Measurements from ENCODE around the gene PPM1H. TPM values are rescaled to one million over a fixed set of nuclear protein-coding genes. Genes with fewer than 3 reads are reported as not detected.
"Not testable (repeated sequence)": the region's sequence is repeated elsewhere in the genome, so short reads cannot be mapped to it uniquely, and the experiment has no call there.

The PPM1H gene
- polyA plus RNA-seq, 1 donor, result 20.0 TPM

DNA sequence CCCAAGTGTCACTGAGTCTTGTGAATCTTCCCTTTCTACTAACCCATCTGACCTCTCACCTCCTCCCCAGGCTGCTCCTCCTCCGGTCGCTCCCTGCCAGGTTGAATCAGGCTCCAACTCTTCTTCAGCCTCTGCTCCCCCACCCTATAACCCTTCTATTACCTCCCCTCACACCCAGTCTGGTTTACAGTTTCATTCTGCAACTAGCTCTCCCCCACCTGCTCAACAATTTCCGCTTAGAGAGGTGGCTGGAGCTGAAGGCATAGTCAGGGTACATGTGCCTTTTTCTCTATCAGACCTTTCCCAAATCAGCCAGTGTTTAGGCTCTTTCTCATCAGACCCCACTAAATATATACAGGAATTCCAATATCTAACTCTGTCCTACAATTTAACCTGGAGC, 174.6 kb downstream of the PPM1H start:
- H3K36me3 ChIP-seq (ENCODE audit: control insufficient read depth, insufficient read depth, low read length); H3K27me3 ChIP-seq (ENCODE audit: control insufficient read depth, insufficient read depth, low read length); H3K4me3 ChIP-seq (ENCODE audit: low read length); H3K9me3 ChIP-seq (ENCODE audit: control insufficient read depth, low read depth, low read length): not testable (repeated sequence)
- peak overlapping the region; percentile 71 for H3K27ac ChIP-seq (ENCODE audit: low read length)
- WGBS (ENCODE audit: insufficient coverage, low lambda C conversion rate), result no CpG with 5 or more reads among the region's 3 CpGs
- peaks cover 40% of the 10 kb centered on the region for H3K4me1 ChIP-seq (ENCODE audit: control insufficient read depth, insufficient read depth, low read length)
- DNase-seq, result peak in 1 of 2 donors; percentile 39

- peaks cover 4% of the 10 kb centered on the region for H3K36me3 ChIP-seq (ENCODE audit: control insufficient read depth, insufficient read depth, low read length)
- WGBS (ENCODE audit: insufficient coverage, low lambda C conversion rate), result no CpG with 5 or more reads among the region's 1 CpG
- no peak overlapping the region for H3K27ac ChIP-seq (ENCODE audit: low read length)
- no peak overlapping the region for H3K4me3 ChIP-seq (ENCODE audit: low read length)
- no peaks in the 10 kb centered on the region for H3K27me3 ChIP-seq (ENCODE audit: control insufficient read depth, insufficient read depth, low read length)
- no peak for DNase-seq
- no peaks in the 10 kb centered on the region for H3K9me3 ChIP-seq (ENCODE audit: control insufficient read depth, low read depth, low read length)
- peaks cover 31% of the 10 kb centered on the region for H3K4me1 ChIP-seq (ENCODE audit: control insufficient read depth, insufficient read depth, low read length)
Observed at GRCh38 chr12:62758216-62758615, 176.7 kb downstream of the PPM1H start.

DNA sequence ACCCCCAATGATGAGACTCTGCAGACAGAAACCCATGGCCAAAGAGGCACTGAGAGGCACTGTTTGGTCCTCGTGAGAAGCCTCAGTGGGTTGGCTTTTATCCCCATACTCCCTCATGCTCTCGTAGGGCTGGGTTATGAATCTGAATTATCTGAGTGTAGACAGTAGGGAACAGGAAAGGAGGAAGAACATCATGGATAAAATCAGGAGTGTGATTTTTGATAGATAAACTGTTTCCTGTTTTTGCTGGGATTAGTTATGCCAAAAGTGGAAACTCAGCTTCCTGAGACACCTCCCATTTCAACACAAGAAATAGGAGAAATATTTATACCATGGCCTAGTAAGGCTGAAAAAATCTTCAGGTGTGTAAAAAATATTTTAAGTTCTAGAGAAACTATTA, 177.9 kb downstream of the PPM1H start:
- no peak overlapping the region for H3K4me3 ChIP-seq (ENCODE audit: low read length)

GRCh38 chr12:62754706-62755105, 180.2 kb downstream of the PPM1H start:
- Histone ChIP-seq H3K9me3 (ENCODE audit: control insufficient read depth, low read depth, low read length) (no peaks in the 10 kb centered on the region), H3K36me3 (ENCODE audit: control insufficient read depth, insufficient read depth, low read length) (peaks cover 4% of the 10 kb centered on the region), H3K27ac (ENCODE audit: low read length) (no peak overlapping the region), H3K4me3 (ENCODE audit: low read length) (no peak overlapping the region), H3K27me3 (ENCODE audit: control insufficient read depth, insufficient read depth, low read length) (no peaks in the 10 kb centered on the region), H3K4me1 (ENCODE audit: control insufficient read depth, insufficient read depth, low read length) (no peaks in the 10 kb centered on the region)
- 75% methylated on average over 1 of the region's 5 CpGs for WGBS (ENCODE audit: insufficient coverage, low lambda C conversion rate)
- no peak for DNase-seq

More for the DNA sequence above, 177.9 kb downstream of the PPM1H start:
- H3K4me1 ChIP-seq (ENCODE audit: control insufficient read depth, insufficient read depth, low read length), result peaks cover 19% of the 10 kb centered on the region
- H3K27ac ChIP-seq (ENCODE audit: low read length), result no peak overlapping the region
- no peaks in the 10 kb centered on the region for H3K9me3 ChIP-seq (ENCODE audit: control insufficient read depth, low read depth, low read length)
- H3K27me3 ChIP-seq (ENCODE audit: control insufficient read depth, insufficient read depth, low read length), result no peaks in the 10 kb centered on the region
- DNase-seq, result no peak
- WGBS (ENCODE audit: insufficient coverage, low lambda C conversion rate), result no CpG with 5 or more reads among the region's 2 CpGs
- H3K36me3 ChIP-seq (ENCODE audit: control insufficient read depth, insufficient read depth, low read length), result peaks cover 4% of the 10 kb centered on the region

GRCh38 chr12:62751810-62752155, 183.2 kb downstream of the PPM1H start:
- Histone ChIP-seq H3K27me3 (ENCODE audit: control insufficient read depth, insufficient read depth, low read length) (no peaks in the 10 kb centered on the region), H3K9me3 (ENCODE audit: control insufficient read depth, low read depth, low read length) (no peaks in the 10 kb centered on the region), H3K36me3 (ENCODE audit: control insufficient read depth, insufficient read depth, low read length) (peaks cover 4% of the 10 kb centered on the region), H3K4me3 (ENCODE audit: low read length) (no peak overlapping the region), H3K27ac (ENCODE audit: low read length) (no peak overlapping the region), H3K4me1 (ENCODE audit: control insufficient read depth, insufficient read depth, low read length) (no peaks in the 10 kb centered on the region)
- WGBS (ENCODE audit: insufficient coverage, low lambda C conversion rate), result no CpG with 5 or more reads among the region's 2 CpGs
- DNase-seq, result no peak

DNA sequence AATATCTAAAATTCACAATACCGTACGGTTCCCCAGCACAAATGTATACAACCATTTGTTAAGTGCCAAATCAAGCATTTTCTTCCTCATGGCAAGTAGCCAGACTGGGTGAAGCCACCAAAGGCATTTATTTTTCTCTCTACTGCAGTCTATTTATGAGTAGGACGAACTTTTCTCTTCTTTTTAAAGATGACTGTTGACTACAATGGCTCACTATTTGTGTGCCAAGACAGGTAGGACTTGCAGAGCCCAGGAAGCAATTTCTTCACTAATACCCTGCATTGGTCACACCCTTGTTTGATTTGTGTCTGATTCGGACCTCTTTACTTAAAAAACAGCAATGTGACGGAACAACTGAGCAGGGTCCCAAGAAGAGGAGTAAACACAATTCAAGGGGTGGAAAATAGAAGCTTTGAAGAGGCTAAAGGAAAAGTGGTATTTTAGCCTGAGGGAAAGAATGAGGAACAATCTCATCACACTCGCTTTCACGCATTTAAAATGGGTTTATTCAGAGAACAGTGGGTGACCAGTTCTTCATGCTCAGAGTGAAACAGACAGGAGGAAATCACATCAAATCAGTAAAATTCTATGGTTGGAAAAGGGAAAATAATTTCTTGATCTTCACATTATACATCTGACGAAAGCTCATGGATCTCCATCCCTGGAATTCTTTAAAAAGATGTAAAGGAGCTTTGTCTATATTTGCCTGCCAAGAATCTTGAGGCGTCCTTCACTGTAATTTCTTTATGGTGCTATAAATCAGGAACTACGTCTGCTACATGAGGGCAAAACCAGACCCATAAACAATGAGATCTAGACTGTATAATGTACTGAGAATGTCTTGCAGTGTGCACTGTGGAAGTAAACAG, 183.8 kb downstream of the PPM1H start:
- Histone ChIP-seq H3K27me3 (ENCODE audit: control insufficient read depth, insufficient read depth, low read length) (no peaks in the 10 kb centered on the region), H3K4me3 (ENCODE audit: low read length) (no peak overlapping the region), H3K36me3 (ENCODE audit: control insufficient read depth, insufficient read depth, low read length) (peaks cover 4% of the 10 kb centered on the region), H3K9me3 (ENCODE audit: control insufficient read depth, low read depth, low read length) (no peaks in the 10 kb centered on the region), H3K27ac (ENCODE audit: low read length) (no peak overlapping the region), H3K4me1 (ENCODE audit: control insufficient read depth, insufficient read depth, low read length) (no peaks in the 10 kb centered on the region)
- WGBS (ENCODE audit: insufficient coverage, low lambda C conversion rate), result 83% methylated on average over 5 of the region's 10 CpGs
- no peak for DNase-seq

DNA sequence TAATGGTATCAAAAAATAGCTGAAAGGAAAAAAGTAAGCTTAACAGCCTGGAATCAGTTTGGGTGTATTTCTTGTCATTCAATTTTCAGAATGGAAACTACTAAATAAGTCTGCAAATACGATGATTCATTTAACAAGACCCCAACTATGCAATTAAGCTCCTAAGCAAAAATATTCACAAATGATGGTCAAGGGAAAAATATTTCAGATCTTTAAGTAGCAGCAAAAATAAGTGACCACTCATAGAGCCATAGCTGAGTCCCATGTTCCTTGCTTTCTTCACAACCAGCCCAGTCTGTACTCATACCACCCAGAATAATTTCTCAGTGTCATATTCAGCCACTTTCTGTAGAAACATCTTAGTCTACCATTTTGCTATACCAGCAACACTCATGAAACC, 185.4 kb downstream of the PPM1H start:
- WGBS (ENCODE audit: insufficient coverage, low lambda C conversion rate), result no CpG with 5 or more reads among the region's 1 CpG
- no peaks in the 10 kb centered on the region for H3K9me3 ChIP-seq (ENCODE audit: control insufficient read depth, low read depth, low read length)
- H3K27me3 ChIP-seq (ENCODE audit: control insufficient read depth, insufficient read depth, low read length), result no peaks in the 10 kb centered on the region
- no peak for DNase-seq
- no peaks in the 10 kb centered on the region for H3K36me3 ChIP-seq (ENCODE audit: control insufficient read depth, insufficient read depth, low read length)
- H3K4me3 ChIP-seq (ENCODE audit: low read length), result no peak overlapping the region
- H3K4me1 ChIP-seq (ENCODE audit: control insufficient read depth, insufficient read depth, low read length), result no peaks in the 10 kb centered on the region
- no peak overlapping the region for H3K27ac ChIP-seq (ENCODE audit: low read length)

GRCh38 chr12:62748941-62749468, 185.9 kb downstream of the PPM1H start:
- no peak overlapping the region for H3K27ac ChIP-seq (ENCODE audit: low read length)
- H3K27me3 ChIP-seq (ENCODE audit: control insufficient read depth, insufficient read depth, low read length), result no peaks in the 10 kb centered on the region
- H3K4me3 ChIP-seq (ENCODE audit: low read length), result no peak overlapping the region
- WGBS (ENCODE audit: insufficient coverage, low lambda C conversion rate), result 100% methylated on average over 2 of the region's 4 CpGs
- no peaks in the 10 kb centered on the region for H3K4me1 ChIP-seq (ENCODE audit: control insufficient read depth, insufficient read depth, low read length)
- H3K9me3 ChIP-seq (ENCODE audit: control insufficient read depth, low read depth, low read length), result no peaks in the 10 kb centered on the region
- DNase-seq, result no peak
- H3K36me3 ChIP-seq (ENCODE audit: control insufficient read depth, insufficient read depth, low read length), result no peaks in the 10 kb centered on the region

DNA sequence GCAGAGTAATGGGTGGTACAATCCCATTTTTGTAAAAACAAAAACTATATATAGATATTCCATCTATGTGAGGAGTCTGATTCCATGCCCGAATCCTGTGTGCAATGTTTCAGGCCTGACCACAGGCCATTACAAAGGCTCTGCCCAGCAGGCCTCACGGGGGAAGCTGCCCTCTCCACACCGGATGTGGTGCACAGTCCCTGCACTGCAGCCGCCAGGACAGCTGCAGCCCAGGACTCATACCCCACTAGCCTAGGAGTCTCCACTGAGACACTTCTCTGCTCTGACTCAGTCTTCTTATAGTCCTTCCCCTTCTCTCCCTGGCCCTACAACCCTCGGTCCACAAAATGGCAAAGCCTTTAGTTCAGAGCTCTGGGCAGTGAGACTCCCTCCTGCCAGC, 190.4 kb downstream of the PPM1H start:
- WGBS (ENCODE audit: insufficient coverage, low lambda C conversion rate), result no CpG with 5 or more reads among the region's 5 CpGs
- no peaks in the 10 kb centered on the region for H3K27me3 ChIP-seq (ENCODE audit: control insufficient read depth, insufficient read depth, low read length)
- no peak overlapping the region for H3K4me3 ChIP-seq (ENCODE audit: low read length)
- no peaks in the 10 kb centered on the region for H3K4me1 ChIP-seq (ENCODE audit: control insufficient read depth, insufficient read depth, low read length)
- no peak for DNase-seq
- no peaks in the 10 kb centered on the region for H3K36me3 ChIP-seq (ENCODE audit: control insufficient read depth, insufficient read depth, low read length)
- H3K9me3 ChIP-seq (ENCODE audit: control insufficient read depth, low read depth, low read length), result no peaks in the 10 kb centered on the region
- H3K27ac ChIP-seq (ENCODE audit: low read length), result no peak overlapping the region

GRCh38 chr12:62739266-62740015, 195.5 kb downstream of the PPM1H start:
- H3K36me3 ChIP-seq (ENCODE audit: control insufficient read depth, insufficient read depth, low read length), result peaks cover 3% of the 10 kb centered on the region
- no peak overlapping the region for H3K27ac ChIP-seq (ENCODE audit: low read length)
- H3K4me3 ChIP-seq (ENCODE audit: low read length), result no peak overlapping the region
- DNase-seq, result no peak
- H3K9me3 ChIP-seq (ENCODE audit: control insufficient read depth, low read depth, low read length), result no peaks in the 10 kb centered on the region
- H3K4me1 ChIP-seq (ENCODE audit: control insufficient read depth, insufficient read depth, low read length), result no peaks in the 10 kb centered on the region
- 88% methylated on average over 3 of the region's 9 CpGs for WGBS (ENCODE audit: insufficient coverage, low lambda C conversion rate)
- H3K27me3 ChIP-seq (ENCODE audit: control insufficient read depth, insufficient read depth, low read length), result no peaks in the 10 kb centered on the region
